HG02970 (cell line): ENCODE results near the gene PDE4D.
A peak's percentile ranks its signal among the peaks of the same experiment; 100 is the strongest.
"Not testable (repeated sequence)": the region's sequence is repeated elsewhere in the genome, so short reads cannot be mapped to it uniquely, and the experiment has no call there.

Source experiments
- ATAC-seq: cut with Tn5 transposase; IDR thresholded peaks from one replicate; pipeline ENCODE4 v1.9.1; 2021; ENCODE audit warnings: mild to moderate bottlenecking, moderate library complexity, moderate number of reproducible peaks; ENCODE audit not compliant: unreplicated experiment, low FRiP score

The PDE4D gene

GRCh38 chr5:59412428-59412827 lies 481.1 kb downstream of the PDE4D start:
- ATAC-seq, result no peak

- ATAC-seq, result not testable (repeated sequence)
Observed at GRCh38 chr5:59408997-59409396, 484.5 kb downstream of the PDE4D start.

DNA sequence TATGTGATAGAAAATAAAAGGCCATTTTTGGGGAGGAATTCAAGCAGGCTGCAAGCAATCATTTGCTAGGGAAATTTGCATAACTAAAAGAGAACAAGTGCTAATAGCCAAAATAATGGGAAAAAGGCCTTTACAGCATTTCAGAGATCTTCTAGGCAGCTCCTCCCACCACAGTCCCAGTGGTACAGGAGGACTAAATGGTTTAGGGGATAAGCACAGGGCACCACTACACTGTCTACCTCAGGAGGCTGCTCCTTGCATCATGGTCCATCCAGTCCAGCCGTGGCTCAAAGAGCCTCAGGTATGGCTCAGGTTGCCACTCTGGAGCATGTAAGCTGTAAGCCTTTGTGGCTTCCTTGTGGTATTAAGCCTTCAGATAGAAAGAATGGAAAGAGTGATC lies 485.6 kb downstream of the PDE4D start:
- ATAC-seq, result no peak

DNA sequence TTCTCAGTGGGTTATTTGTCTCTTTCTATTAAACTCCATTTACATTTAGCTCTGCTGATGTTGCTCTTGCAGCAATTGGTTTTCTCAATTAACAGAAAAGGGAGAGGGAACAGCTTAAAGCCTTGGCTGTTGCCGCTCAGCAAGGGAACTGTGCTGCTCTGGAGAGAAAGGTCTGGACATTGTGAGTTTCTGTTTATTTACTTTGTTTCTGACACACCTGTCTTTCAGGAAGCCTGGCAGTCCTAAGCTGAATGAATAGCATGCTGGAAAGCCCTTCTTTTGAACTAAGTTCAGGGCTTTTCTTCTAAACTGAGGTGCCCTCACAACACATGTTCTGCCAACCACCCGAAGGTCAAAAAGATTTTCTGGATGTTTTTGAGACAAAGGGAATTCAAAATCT lies 491.9 kb downstream of the PDE4D start:
- no peak for ATAC-seq

GRCh38 chr5:59394956-59395355 lies 498.6 kb downstream of the PDE4D start:
- ATAC-seq, result not testable (repeated sequence)

GRCh38 chr5:59393585-59394420 lies 499.7 kb downstream of the PDE4D start:
- ATAC-seq, result no peak

DNA sequence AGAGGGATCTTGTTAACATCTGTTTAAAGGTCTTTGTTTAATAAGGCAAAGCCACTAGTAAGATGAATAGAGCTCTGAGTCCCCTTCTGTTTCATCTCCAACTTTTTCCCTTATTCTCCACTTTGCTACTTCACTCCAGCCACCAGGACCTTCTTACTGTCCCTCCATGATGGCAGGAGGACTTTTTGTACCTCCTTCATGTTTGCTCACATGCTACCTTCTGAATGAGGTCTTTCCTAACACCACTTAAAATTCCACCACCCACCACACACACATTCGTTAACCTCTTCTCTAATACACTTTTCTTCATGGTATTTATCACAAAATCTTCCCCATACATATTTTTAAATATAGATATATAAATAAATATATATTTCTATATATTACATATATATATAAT lies 501.9 kb downstream of the PDE4D start:
- no peak for ATAC-seq

DNA sequence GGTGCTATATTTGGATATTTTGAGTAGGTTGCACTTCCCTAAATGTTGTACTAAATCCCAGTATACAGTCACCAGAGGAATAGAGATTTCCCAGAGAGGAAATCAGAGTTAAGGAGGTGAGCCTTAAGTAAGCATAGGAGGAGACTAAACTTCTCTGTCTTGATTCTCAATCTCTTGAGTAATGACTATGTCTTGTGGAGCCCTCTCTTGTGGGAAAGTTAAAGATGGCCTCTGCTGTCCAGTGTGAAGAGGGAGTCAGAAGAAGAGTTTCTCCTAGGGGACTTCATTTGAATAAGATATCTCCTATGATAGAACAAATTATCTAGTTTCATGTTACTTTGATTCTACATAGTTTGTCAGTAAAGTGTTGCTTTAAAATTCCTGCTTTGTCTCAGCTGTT lies 502.5 kb downstream of the PDE4D start:
- ATAC-seq, result no peak

GRCh38 chr5:59390074-59390659 lies 503.4 kb downstream of the PDE4D start:
- no peak for ATAC-seq

DNA sequence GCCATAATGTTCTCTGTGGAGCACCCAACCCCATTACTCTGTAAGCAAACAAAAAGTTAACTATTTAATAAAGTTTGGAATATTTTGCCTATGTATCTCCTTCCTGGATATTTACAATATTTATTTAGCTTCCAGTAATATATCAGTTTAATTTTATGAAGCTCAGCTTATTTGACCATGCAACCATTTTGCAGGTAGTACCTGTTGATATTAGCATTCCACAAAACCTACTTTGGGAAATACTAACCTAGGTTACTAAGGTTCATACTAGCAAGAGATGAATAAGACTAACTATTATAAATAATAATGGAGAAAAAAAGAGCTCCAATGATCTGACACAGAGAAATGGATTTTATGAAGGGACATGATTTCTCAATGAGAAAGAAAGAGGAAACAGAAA lies 506.4 kb downstream of the PDE4D start:
- no peak for ATAC-seq

DNA sequence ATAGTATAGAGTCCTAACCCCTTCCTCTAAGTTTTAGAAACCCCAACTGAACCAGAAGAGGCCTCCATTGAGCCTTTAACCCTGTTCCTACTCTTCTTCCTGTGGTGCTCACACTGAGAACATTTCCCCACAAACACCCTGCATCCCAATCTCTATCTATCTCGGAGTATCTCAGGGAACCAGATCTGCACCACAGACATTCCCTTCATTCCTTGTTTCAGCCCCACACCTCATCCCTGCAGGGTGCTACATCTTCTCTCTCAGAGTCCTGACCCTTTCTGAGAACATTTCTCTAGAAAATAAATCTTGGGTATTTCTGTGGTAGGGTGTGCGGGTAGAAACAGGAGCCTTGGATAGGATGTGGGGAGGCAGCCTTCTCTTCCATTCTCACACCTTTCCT lies 507.8 kb downstream of the PDE4D start:
- ATAC-seq, result no peak

GRCh38 chr5:59380350-59380951 lies 513.1 kb downstream of the PDE4D start:
- peak; percentile 70 for ATAC-seq

DNA sequence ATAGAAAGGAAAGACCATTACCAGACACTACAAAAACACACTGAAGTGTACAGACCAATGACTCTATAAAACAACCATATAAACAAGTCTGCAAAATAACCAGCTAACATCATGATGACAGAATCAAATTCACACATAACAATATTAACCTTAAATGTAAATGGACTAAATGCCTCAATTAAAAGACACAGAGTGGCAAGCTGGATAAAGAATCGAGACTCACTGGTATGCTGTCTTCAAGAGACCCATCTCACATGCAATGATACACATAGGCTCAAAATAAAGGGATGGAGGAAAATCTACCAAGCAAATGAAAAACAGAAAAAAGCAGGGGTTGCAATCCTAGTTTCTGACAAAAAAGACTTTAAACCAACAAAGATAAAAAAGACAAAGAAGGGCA lies 519.5 kb downstream of the PDE4D start:
- not testable (repeated sequence) for ATAC-seq

- ATAC-seq, result no peak
Observed at GRCh38 chr5:59371525-59372127, 521.9 kb downstream of the PDE4D start.

DNA sequence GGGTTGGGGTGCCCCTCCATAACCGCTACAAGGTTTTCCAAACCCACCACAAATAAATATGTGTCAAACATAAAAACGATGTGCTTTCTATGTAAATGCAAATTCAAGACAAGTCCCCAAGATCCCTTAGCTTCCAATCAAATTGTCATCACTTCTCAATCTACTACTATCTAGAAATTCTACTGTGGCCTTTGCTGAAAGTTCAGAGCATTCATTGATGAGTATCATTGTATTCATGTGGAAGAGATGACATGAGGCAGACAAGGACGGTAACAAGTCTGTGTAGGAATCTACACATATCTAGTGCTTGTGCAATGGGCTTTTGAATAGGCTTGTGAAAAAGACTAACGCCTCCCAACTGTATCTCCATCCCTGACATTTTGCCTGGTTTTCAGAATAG lies 524.6 kb downstream of the PDE4D start:
- no peak for ATAC-seq

DNA sequence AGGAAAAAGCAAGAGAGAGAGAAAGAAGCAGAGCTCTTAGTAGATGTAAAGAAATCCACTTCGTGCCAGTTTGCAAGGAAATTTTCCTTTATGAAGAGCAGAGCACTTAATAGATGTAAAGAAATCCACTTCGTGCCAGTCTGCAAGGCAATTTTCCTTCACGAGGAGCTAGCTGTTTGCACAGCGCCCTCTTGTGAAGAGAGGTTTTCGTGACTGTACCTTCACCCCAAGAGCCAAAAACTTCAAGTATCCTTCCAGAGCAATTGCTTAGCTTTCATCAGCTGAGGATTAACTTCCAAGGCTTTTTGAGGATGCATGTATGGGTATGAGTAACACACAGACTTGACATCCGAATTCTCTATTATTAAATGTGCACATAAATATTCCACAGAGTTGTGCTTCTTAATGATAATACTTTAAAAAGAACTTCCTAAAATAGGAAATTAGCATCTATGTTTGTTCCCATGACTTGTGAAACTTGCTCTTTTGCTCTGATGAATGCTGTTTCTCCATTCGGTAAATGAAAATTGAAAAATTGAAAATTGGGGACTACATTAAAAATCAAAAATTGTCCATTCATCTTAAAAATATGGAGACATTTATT lies 525.6 kb downstream of the PDE4D start:
- ATAC-seq, result no peak

DNA sequence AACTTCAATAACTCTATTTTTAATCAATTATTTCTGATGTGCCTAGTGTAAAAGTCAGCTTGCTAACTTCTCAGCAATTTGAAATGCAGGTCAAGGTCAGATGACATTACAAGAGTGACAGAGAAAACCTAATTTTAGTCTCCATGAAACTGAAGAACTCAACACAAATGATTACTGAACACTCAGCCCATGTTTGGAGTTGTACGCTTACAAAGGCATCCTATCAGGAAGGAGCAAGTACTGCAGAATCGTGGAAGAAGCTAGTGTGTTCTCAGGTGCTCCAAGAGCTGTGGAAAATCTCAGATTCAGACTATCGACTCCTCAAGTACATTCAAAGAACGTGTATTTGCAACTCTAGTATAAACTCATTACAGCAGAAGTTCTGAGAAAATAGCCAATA lies 526.7 kb downstream of the PDE4D start:
- no peak for ATAC-seq

- no peak for ATAC-seq
Observed at GRCh38 chr5:59362438-59362837, 531.1 kb downstream of the PDE4D start.

- ATAC-seq, result no peak
Observed at GRCh38 chr5:59361454-59361853, 532.1 kb downstream of the PDE4D start.

GRCh38 chr5:59360130-59360555 lies 533.4 kb downstream of the PDE4D start:
- ATAC-seq, result no peak
